Loucy (cell line): ENCODE data around the gene SH3PXD2A.

Experiments
- H2AFZ ChIP-seq: fragments of 200-600 bp; sonication (generic); 2 replicates; pipeline ENCODE4 v1.6.0; 2016; ENCODE audit warnings: antibody characterized with exemption, mild to moderate bottlenecking, low read length, moderate library complexity
- H3F3A ChIP-seq: fragments of 200-600 bp; 2 replicates; pipeline ENCODE4 v1.6.0; 2016; ENCODE audit warnings: antibody characterized with exemption, low read depth, mild to moderate bottlenecking
- H3K27me3 ChIP-seq: fragments of 200-600 bp; sonication (generic); 2 replicates; pipeline ENCODE4 v1.6.1; 2014; ENCODE audit warnings: low read length, mild to moderate bottlenecking; ENCODE audit not compliant: insufficient read depth, poor library complexity, severe bottlenecking
- H3K36me3 ChIP-seq: fragments of 200-600 bp; sonication (generic); 2 replicates; pipeline ENCODE4 v1.6.1; 2016; ENCODE audit warnings: low read length; ENCODE audit not compliant: insufficient read depth
- H3K4me1 ChIP-seq: fragments of 200-600 bp; sonication (generic); 2 replicates; pipeline ENCODE4 v1.5.1; 2014; ENCODE audit warnings: low read length, mild to moderate bottlenecking; ENCODE audit not compliant: insufficient read depth, poor library complexity, severe bottlenecking
- H3K4me2 ChIP-seq: fragments of 200-600 bp; sonication (generic); 2 replicates; pipeline ENCODE4 v1.6.0; 2014; ENCODE audit warnings: antibody characterized with exemption, low read length, low read depth, mild to moderate bottlenecking; ENCODE audit not compliant: poor library complexity, severe bottlenecking
- H3K4me3 ChIP-seq: fragments of 200-600 bp; sonication (generic); 2 replicates; pipeline ENCODE4 v1.5.1; 2014; ENCODE audit warnings: low read length, mild to moderate bottlenecking, mixed read lengths; ENCODE audit not compliant: poor library complexity, severe bottlenecking
- H3K79me2 ChIP-seq: fragments of 200-600 bp; sonication (generic); 2 replicates; pipeline ENCODE4 v1.6.1; 2014; ENCODE audit warnings: low read length; ENCODE audit not compliant: insufficient read depth
- H3K9ac ChIP-seq: fragments of 200-600 bp; sonication (generic); 2 replicates; pipeline ENCODE4 v1.6.0; 2014; ENCODE audit warnings: mild to moderate bottlenecking, low read depth, low read length, moderate library complexity; ENCODE audit not compliant: poor library complexity, severe bottlenecking
- H3K9me2 ChIP-seq: fragments of 200-600 bp; sonication (generic); replicated peaks from 2 replicates; pipeline ENCODE4 v1.6.1; 2016; ENCODE audit warnings: low read depth, low read length, mixed read lengths
- H3K9me3 ChIP-seq: fragments of 200-600 bp; sonication (generic); 2 replicates; pipeline ENCODE4 v1.6.1; 2014; ENCODE audit warnings: mild to moderate bottlenecking, antibody characterized with exemption, low read length, low read depth; ENCODE audit not compliant: insufficient read depth
- H4K20me1 ChIP-seq: fragments of 200-600 bp; sonication (generic); 2 replicates; pipeline ENCODE4 v1.6.0; 2014; ENCODE audit warnings: antibody characterized with exemption, low read length, mild to moderate bottlenecking; ENCODE audit not compliant: insufficient read depth, poor library complexity, severe bottlenecking
- EZH2phosphoT487 ChIP-seq: fragments of 200-600 bp; IDR thresholded peaks from 2 replicates; pipeline ENCODE4 v1.6.1; 2018; ENCODE audit warnings: antibody characterized with exemption, mild to moderate bottlenecking, moderate library complexity, borderline replicate concordance
- TF ChIP-seq, protein P1 (sequence below): fragments of 200-600 bp; sonication (generic); conservative IDR thresholded peaks from 2 replicates; pipeline ENCODE4 v1.5.1; 2014; ENCODE audit warnings: mild to moderate bottlenecking, antibody characterized with exemption, low read length

Gene SH3PXD2A

DNA sequence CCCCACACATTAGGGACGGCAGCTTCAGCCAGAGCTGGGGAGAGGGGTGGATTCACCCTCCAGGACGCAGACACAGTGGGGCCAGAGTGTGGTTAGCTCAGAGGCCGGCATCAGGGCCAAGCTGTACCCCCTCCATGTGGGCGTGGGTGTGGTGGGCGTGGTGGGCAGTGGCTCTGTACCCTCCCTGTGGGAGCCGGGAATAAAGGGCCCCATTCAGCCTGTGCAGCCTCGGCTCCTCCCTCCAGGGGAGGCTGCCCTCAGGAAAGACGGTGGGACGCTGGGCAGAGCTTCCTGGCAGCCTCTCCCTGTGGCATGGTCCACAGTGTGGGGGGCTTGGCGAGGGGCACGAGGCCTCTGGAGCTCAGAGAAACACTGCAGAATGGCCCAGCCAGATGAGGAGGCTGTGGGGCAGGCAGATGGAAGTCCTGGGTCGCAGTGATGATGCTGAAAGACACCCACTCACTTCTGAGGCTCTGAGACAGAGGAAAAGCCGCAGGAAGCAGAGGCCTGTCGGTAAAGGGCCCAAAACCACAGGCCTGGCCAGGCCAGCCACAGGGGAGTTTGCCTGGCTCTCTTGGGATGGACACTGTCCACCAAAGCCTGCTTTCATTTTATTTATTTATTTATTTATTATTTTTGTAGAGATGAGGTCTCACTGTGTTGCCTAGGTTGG, 108.0 kb downstream of the SH3PXD2A start:
- no peak overlapping the region for H3K4me2 ChIP-seq
- H2AFZ ChIP-seq, result no peak overlapping the region
- peaks cover 7% of the 10 kb centered on the region for H3K4me1 ChIP-seq
- no peak overlapping the region for H3K4me3 ChIP-seq
- H3K79me2 ChIP-seq, result no peaks in the 10 kb centered on the region
- peaks cover under 1% of the 10 kb centered on the region; the same call in 1 of the 2 replicates for H3K9me3 ChIP-seq
- H4K20me1 ChIP-seq, result no peaks in the 10 kb centered on the region
- no peaks in the 10 kb centered on the region for H3K9me2 ChIP-seq
- H3F3A ChIP-seq, result no peaks in the 10 kb centered on the region
- H3K27me3 ChIP-seq, result no peaks in the 10 kb centered on the region
- no peak overlapping the region for H3K9ac ChIP-seq
- TF ChIP-seq, protein P1, sequence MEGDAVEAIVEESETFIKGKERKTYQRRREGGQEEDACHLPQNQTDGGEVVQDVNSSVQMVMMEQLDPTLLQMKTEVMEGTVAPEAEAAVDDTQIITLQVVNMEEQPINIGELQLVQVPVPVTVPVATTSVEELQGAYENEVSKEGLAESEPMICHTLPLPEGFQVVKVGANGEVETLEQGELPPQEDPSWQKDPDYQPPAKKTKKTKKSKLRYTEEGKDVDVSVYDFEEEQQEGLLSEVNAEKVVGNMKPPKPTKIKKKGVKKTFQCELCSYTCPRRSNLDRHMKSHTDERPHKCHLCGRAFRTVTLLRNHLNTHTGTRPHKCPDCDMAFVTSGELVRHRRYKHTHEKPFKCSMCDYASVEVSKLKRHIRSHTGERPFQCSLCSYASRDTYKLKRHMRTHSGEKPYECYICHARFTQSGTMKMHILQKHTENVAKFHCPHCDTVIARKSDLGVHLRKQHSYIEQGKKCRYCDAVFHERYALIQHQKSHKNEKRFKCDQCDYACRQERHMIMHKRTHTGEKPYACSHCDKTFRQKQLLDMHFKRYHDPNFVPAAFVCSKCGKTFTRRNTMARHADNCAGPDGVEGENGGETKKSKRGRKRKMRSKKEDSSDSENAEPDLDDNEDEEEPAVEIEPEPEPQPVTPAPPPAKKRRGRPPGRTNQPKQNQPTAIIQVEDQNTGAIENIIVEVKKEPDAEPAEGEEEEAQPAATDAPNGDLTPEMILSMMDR, result no peak
- no peak for TF ChIP-seq EZH2phosphoT487
- H3K36me3 ChIP-seq, result 0 out of 2 replicates have a peak, but pooled peaks cover 2% of the 10 kb centered on the region

DNA sequence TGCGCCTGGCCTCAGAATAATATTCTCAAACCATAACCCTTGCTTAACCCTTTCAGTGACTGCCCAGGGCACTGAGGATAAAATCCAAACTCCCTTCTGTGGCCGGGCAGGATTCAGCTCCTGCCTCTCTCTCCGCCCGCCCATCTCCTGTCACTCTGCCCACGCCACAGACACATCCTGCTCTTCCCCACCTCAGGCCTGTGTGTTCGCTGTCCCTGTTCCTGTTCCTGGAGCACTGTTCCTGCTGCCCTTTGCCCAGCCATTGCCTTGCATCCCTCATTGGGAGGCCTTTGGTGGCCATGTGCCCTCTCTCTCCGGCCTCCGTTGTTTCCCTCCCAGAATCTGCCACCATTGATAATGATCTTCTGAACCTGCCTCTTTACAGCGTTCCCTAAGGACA, 108.8 kb downstream of the SH3PXD2A start:
- H3F3A ChIP-seq, result no peaks in the 10 kb centered on the region
- H2AFZ ChIP-seq, result no peak overlapping the region
- no peaks in the 10 kb centered on the region for H3K9me2 ChIP-seq
- H3K27me3 ChIP-seq, result no peaks in the 10 kb centered on the region
- H3K9ac ChIP-seq, result no peak overlapping the region
- peaks cover 7% of the 10 kb centered on the region for H3K4me1 ChIP-seq
- H3K4me2 ChIP-seq, result no peak overlapping the region
- H4K20me1 ChIP-seq, result no peaks in the 10 kb centered on the region
- H3K36me3 ChIP-seq, result no peaks in the 10 kb centered on the region
- H3K79me2 ChIP-seq, result no peaks in the 10 kb centered on the region
- no peaks in the 10 kb centered on the region for H3K9me3 ChIP-seq
- no peak overlapping the region for H3K4me3 ChIP-seq
- TF ChIP-seq, protein P1, result no peak
- TF ChIP-seq EZH2phosphoT487, result no peak

DNA sequence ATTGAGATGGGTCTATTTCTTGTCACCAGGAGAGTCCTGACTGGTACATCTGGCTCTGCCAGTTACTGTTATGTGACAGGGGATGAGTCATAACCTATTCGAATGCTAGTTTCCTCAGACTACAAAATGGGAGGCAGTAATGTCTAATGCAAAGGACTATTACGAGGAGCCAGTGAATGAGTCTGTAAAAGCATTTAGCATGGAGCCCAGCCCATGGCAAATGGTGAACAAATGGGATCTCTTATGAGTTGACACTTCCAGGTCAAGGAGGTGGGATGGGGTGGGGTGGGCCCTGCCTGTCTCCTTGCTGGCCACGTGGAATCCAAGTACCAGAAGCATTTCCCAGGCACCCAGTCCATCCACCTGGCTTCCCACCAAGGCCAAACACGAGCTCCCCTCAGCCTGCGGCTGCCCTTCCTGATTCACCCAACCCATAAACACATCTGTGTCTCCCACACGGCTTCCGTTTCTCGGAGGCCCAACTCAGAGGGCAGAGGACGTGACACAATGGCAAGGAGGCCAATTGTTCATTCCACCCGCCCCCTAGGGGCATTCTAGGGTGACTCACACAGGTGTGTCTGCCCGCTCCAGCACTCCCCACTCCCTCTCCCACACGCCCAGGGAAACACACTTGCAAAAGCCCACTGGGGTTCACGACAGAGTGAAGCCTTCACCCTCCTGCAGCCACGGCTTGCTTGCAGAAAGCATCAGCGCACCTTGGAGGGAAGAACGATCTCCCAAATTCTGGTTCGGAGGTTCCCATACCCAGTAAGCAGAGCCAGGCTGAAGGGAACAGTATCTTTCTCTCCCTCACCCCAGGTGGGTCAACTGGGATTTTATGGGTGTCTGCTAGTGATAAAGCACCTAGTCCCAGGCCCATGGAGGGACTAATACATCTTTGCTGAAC, 109.8 kb downstream of the SH3PXD2A start:
- Histone ChIP-seq H3K36me3 (no peaks in the 10 kb centered on the region), H3K27me3 (no peaks in the 10 kb centered on the region), H3K4me2 (no peak overlapping the region), H3K4me3 (no peak overlapping the region), H3K4me1 (peaks cover 7% of the 10 kb centered on the region), H2AFZ (no peak overlapping the region), H3K79me2 (no peaks in the 10 kb centered on the region), H3K9me3 (no peaks in the 10 kb centered on the region), H3K9ac (no peak overlapping the region), H4K20me1 (no peaks in the 10 kb centered on the region), H3F3A (no peaks in the 10 kb centered on the region), H3K9me2 (no peaks in the 10 kb centered on the region)
- TF ChIP-seq EZH2phosphoT487, result no peak
- TF ChIP-seq, protein P1, result no peak
